Measurements from ENCODE around the gene RXFP4.
"Not testable (repeated sequence)": the region's sequence is repeated elsewhere in the genome, so short reads cannot be mapped to it uniquely, and the experiment has no call there.

The RXFP4 gene, protein sequence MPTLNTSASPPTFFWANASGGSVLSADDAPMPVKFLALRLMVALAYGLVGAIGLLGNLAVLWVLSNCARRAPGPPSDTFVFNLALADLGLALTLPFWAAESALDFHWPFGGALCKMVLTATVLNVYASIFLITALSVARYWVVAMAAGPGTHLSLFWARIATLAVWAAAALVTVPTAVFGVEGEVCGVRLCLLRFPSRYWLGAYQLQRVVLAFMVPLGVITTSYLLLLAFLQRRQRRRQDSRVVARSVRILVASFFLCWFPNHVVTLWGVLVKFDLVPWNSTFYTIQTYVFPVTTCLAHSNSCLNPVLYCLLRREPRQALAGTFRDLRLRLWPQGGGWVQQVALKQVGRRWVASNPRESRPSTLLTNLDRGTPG

DNA sequence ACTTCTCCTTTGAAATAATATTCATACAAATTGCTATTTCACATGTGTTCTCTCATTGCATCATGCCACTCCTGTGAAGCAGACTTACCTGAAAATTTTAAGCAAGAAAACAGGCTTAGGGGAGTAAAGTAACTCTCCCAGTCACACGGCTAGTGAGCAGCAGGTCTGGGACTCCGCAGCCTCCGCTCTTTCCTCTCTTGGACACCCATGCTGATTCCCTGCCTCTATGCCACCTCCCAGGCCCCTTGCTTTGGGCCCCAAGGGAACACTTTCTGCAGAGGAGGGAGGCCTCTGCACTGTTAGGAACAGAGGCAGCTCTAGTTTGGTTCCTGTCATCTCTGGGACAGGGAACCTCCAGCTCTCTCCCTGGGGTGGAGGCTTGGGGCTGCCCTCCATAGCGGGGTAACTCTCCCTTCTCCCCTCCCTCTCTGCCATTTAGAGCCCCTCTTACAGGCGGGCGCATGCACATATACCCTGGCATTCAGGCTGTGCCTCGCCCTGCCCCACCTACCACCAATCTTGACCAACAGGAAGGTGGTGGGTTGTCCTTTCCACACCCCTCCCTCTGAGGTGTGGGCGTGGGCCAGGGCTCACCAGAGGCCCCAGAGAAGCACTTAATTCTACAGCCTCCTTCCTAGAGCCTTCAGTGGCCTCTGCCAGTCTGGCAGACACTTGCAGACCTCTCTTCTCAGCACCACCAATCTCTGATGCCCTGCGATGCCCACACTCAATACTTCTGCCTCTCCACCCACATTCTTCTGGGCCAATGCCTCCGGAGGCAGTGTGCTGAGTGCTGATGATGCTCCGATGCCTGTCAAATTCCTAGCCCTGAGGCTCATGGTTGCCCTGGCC is at the start of gene RXFP4:
TSS of gene RXFP4 (plus strand) at position 646 of the 852 bp plus-strand sequence. CDS start at position 718, 72 bp downstream.
- DNase-seq: peak; percentile 47
- peak; percentile 7 for ATAC-seq

DNA sequence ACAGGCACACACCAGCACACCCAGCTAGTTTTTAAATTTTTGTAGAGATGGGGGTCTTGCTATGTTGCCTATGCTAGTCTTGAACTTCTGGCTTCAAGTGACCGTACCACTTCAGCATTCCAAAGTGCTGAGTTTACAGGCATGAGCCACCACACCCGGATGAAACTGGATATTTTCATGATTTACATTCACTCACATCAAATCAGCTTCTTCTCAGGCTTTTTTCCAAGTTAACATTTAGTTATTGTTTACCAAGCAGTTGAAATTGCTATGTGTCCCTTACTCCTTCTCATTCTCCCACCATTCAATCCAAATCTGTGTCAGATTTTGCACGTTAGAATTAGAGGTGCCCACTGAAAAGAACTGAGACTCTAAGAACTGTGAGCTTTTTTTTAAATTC is 48.6 kb upstream of the RXFP4 start:
- no peak for DNase-seq
- ATAC-seq: no peak

DNA sequence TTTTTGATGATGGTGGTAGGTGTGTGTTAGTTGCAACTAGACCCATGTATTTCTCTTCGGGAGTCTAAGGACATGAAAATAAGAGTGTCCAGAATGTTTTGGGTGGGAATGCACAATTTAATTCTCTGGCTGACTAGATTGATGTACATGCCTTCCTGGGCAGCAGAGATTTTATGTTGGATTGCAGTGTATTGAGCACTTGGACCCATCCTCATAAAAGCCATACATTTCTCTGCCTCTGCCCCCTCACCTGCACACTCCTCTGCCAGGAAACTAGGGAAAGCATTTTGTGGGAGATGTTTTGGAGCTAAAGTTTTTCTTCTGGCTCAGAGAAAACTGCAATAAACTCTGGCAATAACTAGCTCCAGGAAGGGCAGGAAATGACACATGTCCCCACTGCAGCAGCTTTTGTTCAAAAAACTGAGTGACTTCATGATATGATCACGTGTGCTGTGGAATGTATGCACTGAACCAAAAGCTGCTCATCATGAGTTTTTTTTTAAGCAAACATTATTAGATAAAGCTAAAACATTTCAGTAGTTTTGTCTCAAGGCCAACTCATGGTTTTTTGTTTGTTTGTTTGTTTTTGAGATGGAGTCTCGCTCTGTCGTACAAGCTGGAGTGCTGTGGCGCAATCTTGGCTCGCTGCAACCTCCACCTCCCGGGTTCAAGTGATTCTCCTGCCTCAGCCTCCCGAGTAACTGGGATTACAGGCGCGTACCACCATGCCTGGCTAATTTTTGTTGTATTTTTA is 47.9 kb upstream of the RXFP4 start:
- no peak for DNase-seq
- peak; percentile 78 for ATAC-seq

DNA sequence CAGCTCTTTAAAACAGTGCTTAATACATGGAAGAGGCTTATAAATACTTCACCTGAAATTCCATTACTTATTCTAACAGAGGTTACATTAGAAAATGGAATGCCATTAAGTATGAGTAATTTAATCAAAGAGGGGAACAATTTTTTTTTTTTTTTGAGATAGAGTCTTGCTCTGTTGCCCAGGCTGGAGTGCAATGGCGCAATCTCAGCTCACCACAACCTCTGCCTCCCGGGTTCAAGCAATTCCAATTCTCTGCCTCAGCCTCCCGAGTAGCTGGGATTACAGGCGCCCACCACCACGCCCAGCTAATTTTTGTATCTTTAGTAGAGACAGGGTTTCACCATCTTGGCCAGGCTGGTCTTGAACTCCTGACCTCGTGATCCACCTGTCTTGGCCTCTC is 45.8 kb upstream of the RXFP4 start:
- not testable (repeated sequence) for ATAC-seq, DNase-seq

DNA sequence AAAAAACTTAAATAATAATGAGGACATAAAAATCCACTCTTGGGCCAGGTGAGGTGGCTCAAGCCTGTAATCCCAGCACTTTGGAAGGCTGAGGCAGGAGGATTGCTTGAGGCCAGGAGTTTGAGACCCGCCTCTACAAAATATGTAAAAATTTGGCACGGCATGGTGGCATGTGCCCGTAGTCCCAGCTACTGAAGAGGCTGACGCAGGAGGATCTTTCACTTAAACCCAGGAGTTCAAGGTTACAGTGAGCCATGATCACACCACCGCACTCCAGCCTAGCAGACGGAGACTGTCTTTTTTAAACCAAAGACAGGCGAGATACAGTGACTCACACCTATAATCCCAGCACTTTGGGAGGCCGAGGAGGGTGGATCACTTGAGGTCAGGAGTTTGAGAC is 45.0 kb upstream of the RXFP4 start:
- not testable (repeated sequence) for DNase-seq, ATAC-seq

DNA sequence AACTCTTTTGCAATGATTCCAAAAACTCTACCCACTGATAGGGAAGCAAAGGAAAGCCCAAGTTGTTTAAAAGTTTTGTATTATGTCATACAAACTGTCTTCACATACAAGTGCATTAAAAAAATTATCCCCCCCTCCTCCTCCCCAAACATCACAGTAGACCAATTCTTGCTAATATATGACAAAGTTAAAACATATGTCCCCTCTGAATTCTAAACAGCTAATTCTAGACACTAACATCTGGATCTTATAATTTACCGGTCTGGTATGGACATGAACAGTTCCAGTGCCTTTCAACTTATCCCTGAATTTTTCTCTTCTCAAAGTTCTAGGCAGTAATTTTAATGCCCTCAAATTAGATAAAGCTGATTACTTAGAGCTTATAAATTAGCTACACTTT is 43.7 kb upstream of the RXFP4 start:
- DNase-seq (no peak), ATAC-seq (no peak)

DNA sequence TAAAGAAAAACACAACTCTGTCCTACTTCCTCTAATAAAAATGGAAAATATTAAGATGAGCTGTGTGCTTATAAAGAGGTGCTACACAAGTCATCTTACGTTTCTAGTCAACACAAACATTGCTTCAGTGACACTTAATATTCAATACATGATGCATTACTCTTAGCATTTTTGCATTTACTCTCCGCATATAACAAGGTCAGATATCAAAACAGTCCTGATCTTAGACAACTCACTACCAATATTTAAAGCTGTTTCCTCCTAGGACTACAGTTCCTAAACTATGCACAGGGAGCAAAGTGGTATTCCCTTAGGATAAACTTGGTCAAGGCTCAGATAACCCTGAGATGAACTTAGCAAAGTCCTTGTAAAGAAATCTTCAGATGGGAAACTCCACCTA is 42.5 kb upstream of the RXFP4 start:
- ATAC-seq: no peak
- no peak for DNase-seq

DNA sequence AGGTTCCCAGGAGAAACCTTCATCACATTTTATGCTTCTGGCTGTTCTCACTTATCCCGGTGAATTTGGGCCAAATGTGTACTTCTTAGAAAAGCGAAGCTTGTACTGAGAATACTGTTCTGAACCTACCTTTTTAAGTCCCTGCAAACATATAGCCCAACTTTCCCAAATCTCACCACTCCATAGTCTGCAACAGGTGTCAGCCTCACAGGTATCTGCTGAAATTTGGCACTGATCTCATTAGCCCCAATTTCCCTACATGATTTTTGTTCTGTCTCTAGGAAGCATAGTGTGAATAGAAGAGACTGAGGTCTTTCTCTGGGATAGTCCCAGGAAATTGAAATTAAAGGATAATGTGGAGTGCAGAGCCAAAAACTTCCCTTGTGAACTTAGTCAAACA is 41.8 kb upstream of the RXFP4 start:
- ATAC-seq (no peak), DNase-seq (no peak)

DNA sequence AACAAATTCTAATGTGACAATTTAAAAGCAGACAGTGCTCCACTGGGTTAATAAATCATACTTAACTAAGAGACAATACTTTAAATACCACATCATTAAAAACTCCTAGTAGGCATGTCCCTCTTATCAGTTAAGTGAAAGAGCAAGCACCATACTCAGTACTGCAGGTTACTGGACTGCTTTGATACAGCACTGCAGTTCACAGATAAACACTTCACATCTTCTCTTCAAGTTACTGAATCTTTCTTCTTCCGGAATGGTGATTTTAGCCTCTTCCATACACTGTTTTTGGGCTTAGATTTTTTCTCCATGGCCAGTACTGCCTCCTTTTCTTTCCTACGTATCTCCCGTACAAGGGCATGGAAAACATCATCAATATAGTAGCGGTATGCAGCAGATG is 41.3 kb upstream of the RXFP4 start:
- ATAC-seq (no peak), DNase-seq (no peak)

DNA sequence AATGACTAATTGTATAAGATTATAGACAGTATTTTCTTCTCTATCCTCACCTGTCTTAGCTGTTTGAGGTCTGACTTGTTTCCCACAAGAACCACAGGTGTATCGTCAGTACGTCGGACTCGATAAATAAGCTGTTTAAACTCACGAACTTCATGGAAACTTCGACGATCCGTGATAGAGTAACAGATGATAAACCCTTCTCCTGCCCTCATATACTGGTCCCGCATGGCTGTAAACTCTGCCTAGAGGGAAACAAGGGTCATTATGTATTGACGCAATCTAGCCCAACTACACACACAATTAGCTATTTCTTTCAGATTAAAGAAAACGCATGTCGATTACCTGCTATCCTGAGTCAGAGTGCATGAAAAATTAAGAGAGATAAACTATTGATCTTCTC is 37.2 kb upstream of the RXFP4 start:
- DNase-seq: no peak
- ATAC-seq: no peak

DNA sequence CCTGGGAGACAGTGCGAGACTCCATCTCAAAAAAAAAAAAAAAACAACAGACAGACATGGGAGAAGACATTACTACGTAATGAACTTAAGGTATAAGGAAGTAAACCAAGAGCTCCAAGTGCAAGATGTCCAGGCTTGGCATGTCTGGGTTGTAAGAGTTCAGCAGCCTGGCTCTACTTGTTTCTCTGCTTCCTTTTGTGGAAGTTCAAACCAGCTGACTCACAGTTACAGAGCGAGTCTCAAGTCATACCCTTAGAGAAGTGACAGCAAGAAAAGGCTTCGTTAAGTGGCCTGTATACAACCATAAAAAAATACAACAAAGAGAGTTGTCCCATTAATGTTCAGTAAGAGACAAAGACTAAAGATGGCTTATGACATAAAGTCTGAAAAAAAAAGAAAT is 31.5 kb upstream of the RXFP4 start:
- no peak for DNase-seq
- ATAC-seq: no peak

DNA sequence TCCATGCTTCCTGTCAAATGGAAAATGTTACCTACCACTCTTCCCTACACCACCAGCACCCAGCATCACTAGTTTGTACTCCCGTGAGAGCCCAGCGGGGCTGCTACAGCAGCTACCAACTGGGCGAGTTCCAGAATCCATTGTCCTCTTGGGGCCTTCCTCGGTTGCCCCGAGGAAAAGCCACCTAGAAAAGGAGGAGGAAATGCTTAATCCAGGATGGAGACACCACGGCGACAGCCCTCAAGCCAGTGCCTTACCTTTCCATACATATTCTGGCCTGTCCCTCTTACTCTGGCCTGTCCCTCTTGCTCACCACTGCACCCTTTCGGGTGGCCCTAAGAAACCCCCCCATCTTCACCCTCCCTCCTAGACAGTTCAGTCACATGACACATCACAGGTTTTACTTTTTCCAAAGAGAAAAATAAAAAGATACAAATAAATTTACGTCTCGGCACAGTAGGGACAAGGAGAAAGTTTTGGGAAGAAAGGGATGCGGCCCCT is 30.8 kb upstream of the RXFP4 start:
- ATAC-seq (peak; percentile 29), DNase-seq (peak; percentile 24)

DNA sequence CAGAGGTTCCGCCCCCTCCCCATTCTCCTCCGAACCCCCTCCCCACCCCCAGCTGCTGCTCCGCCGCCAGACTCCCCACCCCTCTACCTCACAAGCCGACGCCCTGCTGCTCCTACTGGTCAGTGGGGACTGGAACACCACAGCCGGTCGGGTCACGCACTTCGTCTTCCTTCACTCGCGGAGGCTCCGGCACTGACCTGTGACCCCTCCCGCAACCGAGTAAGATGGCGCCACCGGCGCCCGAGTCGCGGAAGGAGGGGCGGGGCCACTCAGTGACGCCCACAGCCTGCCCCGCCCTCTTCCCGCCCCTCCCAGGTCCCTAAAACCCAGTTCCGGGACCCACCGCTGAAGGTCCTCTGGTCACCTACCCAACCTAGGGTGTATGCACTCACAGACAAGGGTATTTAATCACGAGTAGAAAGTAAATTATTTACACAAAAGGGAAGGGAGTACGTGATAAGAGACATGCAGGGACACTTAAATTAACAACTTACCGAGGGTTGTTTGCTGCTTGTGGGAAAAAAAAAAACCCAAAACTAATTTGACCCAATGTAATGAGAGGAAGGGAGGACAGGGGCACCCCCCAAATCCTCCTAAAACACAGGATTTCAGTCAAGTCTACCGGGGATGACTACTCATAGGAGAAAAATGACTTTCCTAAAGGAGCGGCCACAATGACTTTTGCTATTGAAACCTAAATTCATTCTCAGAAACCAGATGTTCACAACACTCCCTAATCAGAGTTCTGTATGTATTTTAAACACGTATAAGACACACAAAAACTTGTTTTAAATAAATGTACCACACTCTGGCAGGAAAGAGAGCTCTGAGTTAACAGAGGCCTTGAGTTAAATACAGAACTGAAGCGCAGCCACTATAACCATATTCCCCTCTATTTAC is 30.0 kb upstream of the RXFP4 start, which contains the start of gene RIT1:
TSS of gene RIT1 (minus strand) at position 194 of the 900 bp plus-strand sequence. CDS start 588 bp downstream, outside the sequence.
- DNase-seq (peak; percentile 91), ATAC-seq (peak; percentile 92)

DNA sequence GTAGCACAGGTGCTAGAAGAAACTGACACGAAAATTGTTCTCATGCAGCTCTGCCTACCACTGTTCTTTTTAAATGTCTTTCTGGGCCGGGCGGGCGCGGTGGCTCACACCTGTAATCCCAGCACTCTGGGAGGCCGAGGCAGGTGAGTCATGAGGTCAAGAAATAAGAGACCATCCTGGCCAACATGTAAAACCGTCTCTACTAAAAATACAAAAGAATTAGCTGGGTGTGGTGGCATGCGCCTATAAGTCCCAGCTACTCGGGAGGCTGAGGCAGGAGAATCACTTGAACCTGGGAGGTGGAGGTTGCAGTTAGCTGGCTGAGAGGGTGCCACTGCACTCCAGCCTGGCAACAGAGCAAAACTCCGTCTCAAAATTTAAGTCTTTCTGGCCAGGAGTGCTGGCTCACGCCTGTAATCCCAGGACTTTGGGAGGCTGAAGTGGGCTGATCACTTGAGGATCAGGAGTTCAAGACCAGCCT is 29.3 kb upstream of the RXFP4 start:
- DNase-seq: no peak
- no peak for ATAC-seq

DNA sequence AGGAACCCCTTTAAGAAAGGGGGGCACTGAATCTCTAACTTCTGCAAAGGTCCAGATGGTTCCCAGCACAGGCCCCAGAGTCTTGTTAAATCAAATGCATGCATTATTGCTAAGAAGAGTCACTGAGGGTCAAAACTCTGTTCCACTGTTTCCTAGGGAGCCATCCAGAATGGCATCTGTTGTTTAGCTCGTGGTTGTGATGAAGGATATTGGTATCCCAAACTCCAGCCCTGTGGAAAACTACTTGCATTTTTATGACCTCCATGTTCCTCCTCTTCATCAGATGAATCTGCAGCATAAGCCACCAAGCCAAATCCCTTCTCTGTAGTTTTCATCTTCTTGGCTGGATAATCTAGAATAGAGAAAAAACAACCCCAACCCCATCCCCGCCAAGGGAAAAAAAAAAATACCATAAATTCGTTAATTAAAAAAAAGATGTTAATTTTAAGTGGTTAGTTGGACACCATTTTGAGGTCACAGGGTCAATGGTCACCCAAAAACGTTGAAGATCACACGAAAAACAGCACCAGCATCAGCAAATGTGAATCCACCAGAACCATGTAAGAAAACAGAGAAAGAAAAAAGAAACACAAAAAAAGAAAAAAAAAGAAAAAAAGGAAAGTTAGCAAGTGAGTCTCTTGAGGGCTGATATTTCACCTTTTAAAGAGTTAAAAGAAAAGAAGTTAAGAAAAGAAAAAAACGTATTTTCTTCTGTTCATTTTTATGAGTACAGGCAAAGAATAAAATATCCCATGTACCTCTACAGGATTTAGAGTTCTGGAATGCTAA is 27.3 kb upstream of the RXFP4 start:
- no peak for ATAC-seq
- DNase-seq: no peak

DNA sequence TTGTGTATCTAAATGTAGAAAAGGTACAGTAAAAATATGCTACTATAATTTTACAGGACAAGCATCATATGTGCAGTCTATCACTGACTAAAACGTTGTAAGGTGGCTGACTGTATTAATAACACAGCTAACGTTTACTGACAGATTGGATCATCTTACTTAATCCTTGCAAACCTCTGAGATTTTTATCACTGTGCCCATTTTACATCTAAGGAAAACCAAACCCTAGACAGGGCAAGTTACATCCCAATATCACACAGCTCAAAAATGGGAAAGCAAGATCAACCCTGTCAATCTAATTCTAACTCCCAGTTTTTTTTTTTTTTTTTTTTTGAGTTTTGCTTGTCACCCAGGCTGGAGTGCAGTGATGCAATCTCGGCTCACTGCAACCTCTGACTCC is 22.8 kb upstream of the RXFP4 start:
- DNase-seq (no peak), ATAC-seq (no peak)

DNA sequence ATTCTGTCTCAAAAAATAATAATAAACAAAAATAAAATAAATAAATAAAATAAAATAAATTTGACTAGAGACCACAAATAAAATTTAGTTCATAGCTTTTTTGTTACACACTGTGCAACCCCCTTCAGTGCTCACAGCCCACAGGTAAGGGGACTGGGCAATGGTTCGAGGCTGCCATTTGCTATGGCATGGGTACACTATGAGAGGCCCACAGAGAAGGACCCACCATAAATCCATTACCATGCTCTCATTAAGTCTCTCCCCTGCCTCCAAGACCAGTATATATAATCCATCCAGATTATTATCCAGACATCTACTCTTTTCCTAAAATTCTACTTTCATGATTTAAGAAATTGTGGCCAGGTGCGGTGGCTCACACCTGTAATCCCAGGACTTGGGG is 21.6 kb upstream of the RXFP4 start:
- DNase-seq (no peak), ATAC-seq (no peak)

DNA sequence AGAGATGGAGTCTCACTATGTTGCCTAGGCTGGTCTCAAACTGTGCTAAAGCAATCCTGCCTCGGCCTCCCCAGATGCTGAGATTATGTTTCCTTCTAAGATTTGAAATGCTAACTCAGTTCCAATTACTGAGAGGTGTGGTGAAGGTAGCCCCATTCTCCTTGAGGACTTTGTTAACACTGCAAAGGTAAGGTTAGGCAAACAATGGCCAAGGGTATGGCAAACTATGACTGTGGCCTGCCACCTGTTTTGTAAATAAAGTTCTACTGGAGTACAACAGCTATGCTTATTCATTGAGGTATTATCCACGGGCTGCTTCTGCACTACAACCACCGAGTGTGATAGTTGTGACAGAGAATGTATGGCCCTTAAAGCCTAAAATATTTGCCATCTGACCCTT is 20.7 kb upstream of the RXFP4 start:
- ATAC-seq (no peak), DNase-seq (no peak)

DNA sequence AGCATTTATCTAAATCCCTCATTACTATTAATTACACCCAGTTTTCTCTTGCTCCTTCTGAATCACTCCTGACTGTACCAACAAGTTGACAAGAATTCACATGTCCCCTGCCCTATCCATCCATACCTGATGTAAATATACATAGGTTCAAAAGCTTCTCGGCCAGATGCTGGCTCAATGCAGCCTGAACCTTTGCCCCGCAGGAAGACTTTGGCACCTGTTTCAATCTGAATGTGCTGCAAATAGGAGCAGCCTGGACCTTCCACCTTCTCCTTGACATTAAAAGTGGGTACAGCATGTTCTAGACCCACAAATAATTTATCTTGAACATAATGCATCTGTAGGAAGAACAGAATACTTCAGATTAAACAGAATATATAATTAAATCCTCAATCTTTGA is 15.9 kb upstream of the RXFP4 start:
- ATAC-seq: no peak
- DNase-seq: no peak

DNA sequence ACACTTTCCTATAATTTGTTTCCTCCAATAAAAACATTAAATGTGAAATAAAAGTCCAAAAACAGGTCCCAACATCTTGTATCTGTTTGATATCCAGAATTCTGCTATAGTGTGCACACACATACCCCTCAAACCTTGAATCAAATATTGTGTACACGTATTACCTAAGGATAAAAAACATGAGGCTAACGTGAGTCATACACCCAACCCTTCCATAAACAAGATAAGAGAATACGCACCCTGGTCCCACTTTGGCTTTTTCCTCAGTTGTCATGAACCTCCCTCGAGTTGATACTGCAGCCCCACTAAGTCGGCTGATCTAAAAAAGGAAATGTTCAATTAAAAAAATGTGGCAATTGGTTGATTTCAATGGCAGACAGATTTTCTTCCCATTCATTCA is 12.4 kb upstream of the RXFP4 start:
- no peak for ATAC-seq

More for the DNA sequence above, 12.4 kb upstream of the RXFP4 start:
- no peak for DNase-seq

All from stimulated activated naive CD8-positive, alpha-beta T cell treated with anti-CD3 and anti-CD28 coated beads, Interleukin-15, Interleukin-2, amounts not matched to agents 100 U/mL and 50 U/mL, for 24 hours (primary cell).